Tibial nerve (tissue), 4 donors: ENCODE measurements around the gene LINGO4. TPM values are rescaled to one million over a fixed set of nuclear protein-coding genes. Genes with fewer than 3 reads are reported as not detected.

ENCODE experiments used
- DNase-seq, 2 donors: peaks; one replicate each; pipeline ENCODE4 v3.0.0-alpha.2; 2019; ENCODE audit warnings: low spot score in 2 of 2
- H3K27ac ChIP-seq, 4 donors: fragments of 200-600 bp; sonication (generic) in 3 of 4; one replicate each; pipeline ENCODE4 v1.5.1; 2017 to 2019; ENCODE audit warnings: mild to moderate bottlenecking in 1 of 4
- H3K27me3 ChIP-seq, 2 donors: fragments of 200-600 bp; sonication (generic) in 1 of 2; one replicate each; pipeline versions ENCODE4 v1.5.1 to v1.6.0; 2017 to 2019
- H3K36me3 ChIP-seq, 3 donors: fragments of 200-600 bp; sonication (generic); one replicate each; pipeline ENCODE4 v1.5.1; 2018 to 2019
- H3K4me1 ChIP-seq, 4 donors: fragments of 200-600 bp; sonication (generic) in 3 of 4; one replicate each; pipeline ENCODE4 v1.5.1; 2017 to 2019
- H3K4me3 ChIP-seq, 4 donors: fragments of 200-600 bp; sonication (generic) in 3 of 4; one replicate each; pipeline ENCODE4 v1.5.1; 2017 to 2019; ENCODE audit warnings: mild to moderate bottlenecking in 1 of 4, moderate library complexity in 1 of 4
- H3K9me3 ChIP-seq, 4 donors: fragments of 200-600 bp; sonication (generic) in 3 of 4; one replicate each; pipeline ENCODE4 v1.5.1; 2017 to 2019
- EP300 ChIP-seq, 2 donors: sonication (generic); formaldehyde crosslinking; IDR thresholded peaks; one replicate each; pipeline ENCODE4 v1.6.1; 2017; ENCODE audit warnings: antibody characterized with exemption in 2 of 2, mild to moderate bottlenecking in 1 of 2
- POLR2A ChIP-seq, 2 donors: fragments of 450-650 bp; IDR thresholded peaks; one replicate each; pipeline ENCODE4 v1.6.1; 2017; ENCODE audit warnings: antibody characterized with exemption in 2 of 2, mild to moderate bottlenecking in 2 of 2, moderate library complexity in 2 of 2
- WGBS, 2 donors: methylation state at CpG; one replicate each; pipeline ENCODE4 v1.1.5; 2018; 5-methylcytosine and 5-hydroxymethylcytosine counted together
- total RNA-seq, 4 donors: library from RNA; depleted of rRNA; stranded (reverse); fragments of >200 nt; gene quantifications; one replicate each; pipeline ENCODE4 v1.1.0, GENCODE V29; 2016
- TF ChIP-seq, protein P1 (sequence below), 5 experiments: fragments of 200-600 bp in 3 of 5; fragments of 450-650 bp in 2 of 5; sonication (generic) in 3 of 5; IDR thresholded peaks; one replicate each; pipeline ENCODE4 v1.5.1; 2016 to 2019; ENCODE audit warnings: antibody characterized with exemption in 5 of 5, mild to moderate bottlenecking in 3 of 5, moderate library complexity in 2 of 5

The LINGO4 gene
- total RNA-seq, 4 donors from 2014 or later = not detected

DNA sequence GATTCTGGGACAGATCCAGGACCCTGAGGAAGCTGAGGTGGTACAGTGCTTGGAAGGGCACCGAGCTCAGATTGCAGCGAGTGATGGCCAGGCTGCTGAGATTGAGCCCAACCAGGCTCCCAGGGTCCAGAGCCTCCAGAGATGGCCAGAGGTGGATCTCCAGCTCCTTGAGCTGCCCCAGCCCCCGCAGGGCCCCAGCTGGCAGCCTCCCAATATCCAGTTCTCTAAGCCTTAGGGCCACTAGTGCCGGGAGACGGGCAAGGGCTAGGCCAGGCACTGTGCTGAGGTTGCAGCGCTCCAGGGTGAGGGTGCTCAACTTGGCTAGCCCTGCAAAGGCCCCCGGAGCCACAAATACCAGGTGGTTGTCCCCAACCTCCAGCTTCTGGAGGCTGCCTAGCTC lies 3.4 kb downstream of the LINGO4 start:
- peaks cover 0 to 5% (median 0%) of the 10 kb centered on the region in 3 donors for H3K36me3 ChIP-seq
- no peak overlapping the region for H3K27ac ChIP-seq
- no peak for DNase-seq
- peaks cover 0 to 39% of the 10 kb centered on the region in 2 donors for H3K27me3 ChIP-seq
- 86 to 92% methylated on average over 4 to 6 of the region's 7 CpGs for WGBS, 2 donors
- no peak overlapping the region for H3K4me3 ChIP-seq
- no peaks in the 10 kb centered on the region for H3K9me3 ChIP-seq
- TF ChIP-seq EP300 (IDR thresholded peaks at IDR 0.05) (no peak), POLR2A (IDR thresholded peaks at IDR 0.05) (no peak)
- TF ChIP-seq, protein P1, sequence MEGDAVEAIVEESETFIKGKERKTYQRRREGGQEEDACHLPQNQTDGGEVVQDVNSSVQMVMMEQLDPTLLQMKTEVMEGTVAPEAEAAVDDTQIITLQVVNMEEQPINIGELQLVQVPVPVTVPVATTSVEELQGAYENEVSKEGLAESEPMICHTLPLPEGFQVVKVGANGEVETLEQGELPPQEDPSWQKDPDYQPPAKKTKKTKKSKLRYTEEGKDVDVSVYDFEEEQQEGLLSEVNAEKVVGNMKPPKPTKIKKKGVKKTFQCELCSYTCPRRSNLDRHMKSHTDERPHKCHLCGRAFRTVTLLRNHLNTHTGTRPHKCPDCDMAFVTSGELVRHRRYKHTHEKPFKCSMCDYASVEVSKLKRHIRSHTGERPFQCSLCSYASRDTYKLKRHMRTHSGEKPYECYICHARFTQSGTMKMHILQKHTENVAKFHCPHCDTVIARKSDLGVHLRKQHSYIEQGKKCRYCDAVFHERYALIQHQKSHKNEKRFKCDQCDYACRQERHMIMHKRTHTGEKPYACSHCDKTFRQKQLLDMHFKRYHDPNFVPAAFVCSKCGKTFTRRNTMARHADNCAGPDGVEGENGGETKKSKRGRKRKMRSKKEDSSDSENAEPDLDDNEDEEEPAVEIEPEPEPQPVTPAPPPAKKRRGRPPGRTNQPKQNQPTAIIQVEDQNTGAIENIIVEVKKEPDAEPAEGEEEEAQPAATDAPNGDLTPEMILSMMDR (IDR thresholded peaks at IDR 0.05) = no peak
- no peaks in the 10 kb centered on the region for H3K4me1 ChIP-seq

DNA sequence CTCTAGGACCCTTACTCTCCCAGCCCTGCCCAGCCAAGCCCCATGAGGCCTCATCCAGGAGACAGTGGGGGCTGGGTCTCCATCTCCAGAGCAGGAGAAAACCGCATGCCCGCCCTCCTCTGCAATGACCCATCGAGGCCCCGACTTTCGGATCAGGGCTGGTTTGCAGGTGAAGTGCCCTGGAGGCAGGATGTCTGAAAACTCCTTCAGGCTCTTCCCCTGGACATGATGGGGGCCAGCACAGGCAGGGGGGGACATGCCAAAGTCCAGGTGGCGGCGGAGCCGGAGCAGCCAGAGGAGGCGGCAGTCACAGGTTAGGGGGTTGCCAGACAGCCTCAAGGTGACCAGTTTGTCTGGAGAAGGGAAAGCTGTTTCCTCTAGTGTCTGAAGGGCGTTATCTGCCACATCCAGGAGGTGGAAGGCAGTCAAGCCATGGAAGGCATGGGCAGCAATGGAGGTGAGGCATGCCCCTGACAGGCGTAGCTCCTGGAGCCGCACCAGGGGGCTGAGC lies 3.9 kb downstream of the LINGO4 start:
- WGBS, 2 donors = 88 to 89% methylated on average over 12 of the region's 12 CpGs
- H3K27me3 ChIP-seq = peaks cover 0 to 39% of the 10 kb centered on the region in 2 donors
- H3K4me1 ChIP-seq = no peaks in the 10 kb centered on the region
- H3K9me3 ChIP-seq = no peaks in the 10 kb centered on the region
- no peak for DNase-seq
- no peak overlapping the region for H3K4me3 ChIP-seq
- H3K36me3 ChIP-seq = peaks cover 0 to 5% (median 0%) of the 10 kb centered on the region in 3 donors
- H3K27ac ChIP-seq = no peak overlapping the region
- TF ChIP-seq POLR2A (IDR thresholded peaks at IDR 0.05) (no peak), EP300 (IDR thresholded peaks at IDR 0.05) (no peak)
- TF ChIP-seq, protein P1 (IDR thresholded peaks at IDR 0.05) = no peak

DNA sequence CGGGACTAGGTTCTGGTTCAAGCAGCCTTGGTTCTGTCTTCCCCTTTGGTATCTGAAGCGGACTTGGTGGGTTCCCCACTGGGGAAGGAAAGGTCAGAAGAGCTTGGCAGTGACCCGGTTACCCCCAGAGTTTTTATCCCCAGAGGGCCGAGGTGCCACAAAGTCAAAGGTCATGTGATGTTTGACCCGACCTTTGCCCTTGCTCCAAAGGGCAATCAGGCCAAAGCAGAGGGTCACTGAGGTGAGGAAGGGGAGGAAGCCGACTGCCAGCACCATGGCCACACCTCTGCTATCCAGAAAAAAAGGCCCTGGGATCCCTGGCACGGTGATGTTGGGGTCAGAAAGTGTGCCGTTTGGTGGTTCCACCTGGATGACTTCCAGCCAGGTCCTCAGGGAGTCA lies 4.4 kb downstream of the LINGO4 start:
- Histone ChIP-seq H3K27me3 (peaks cover 0 to 39% of the 10 kb centered on the region in 2 donors), H3K4me3 (no peak overlapping the region), H3K36me3 (peaks cover 0 to 5% (median 0%) of the 10 kb centered on the region in 3 donors), H3K27ac (no peak overlapping the region), H3K9me3 (no peaks in the 10 kb centered on the region), H3K4me1 (no peaks in the 10 kb centered on the region)
- TF ChIP-seq, protein P1 (IDR thresholded peaks at IDR 0.05) = no peak
- TF ChIP-seq POLR2A (IDR thresholded peaks at IDR 0.05) (no peak), EP300 (IDR thresholded peaks at IDR 0.05) (no peak)
- WGBS, 2 donors = 51% methylated on average over 7 to 8 of the region's 8 CpGs
- no peak for DNase-seq

DNA sequence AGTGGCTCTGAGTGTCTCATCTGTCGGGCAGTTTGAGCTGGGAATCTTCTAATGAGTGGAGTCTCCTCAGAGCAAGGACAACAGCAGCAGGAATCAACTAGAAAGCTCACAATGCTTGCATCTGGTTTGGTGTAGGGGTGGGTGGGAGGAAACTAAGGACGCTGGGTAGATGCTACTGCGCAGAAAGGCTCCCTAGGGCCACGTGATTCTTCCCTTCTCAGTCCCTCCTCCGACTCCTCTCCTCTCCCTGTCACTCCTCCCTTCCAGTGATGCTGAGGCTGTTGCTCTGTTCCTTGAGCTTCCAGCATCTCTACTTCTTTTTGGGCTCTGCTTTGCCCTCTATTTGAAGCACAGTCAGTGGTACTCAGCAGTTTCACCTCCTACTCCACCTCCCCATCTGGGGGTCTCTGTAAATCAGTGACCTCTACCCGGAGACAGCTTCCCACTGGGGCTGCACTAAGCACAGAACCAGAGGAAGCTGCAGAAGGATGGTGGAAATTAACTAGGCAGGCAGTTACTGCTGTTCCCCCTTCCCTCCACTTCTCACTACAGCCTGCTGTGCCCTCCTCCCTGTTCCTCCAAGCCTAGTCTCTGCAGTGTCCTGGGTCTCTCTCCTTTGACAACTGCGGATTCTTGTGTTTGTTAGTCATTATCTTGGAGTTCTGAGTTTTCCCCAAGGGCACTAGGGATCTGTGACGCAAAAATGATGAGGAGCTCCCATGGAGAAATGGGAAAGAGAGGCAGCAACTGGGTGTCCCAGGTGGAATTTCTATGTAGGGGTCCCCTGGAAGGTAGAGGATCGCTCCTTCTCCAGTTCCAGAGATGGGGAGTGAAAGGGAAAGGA lies 5.8 kb downstream of the LINGO4 start:
- TF ChIP-seq, protein P1 (IDR thresholded peaks at IDR 0.05) = no peak
- TF ChIP-seq POLR2A (IDR thresholded peaks at IDR 0.05) (no peak), EP300 (IDR thresholded peaks at IDR 0.05) (no peak)
- Histone ChIP-seq H3K4me1 (no peaks in the 10 kb centered on the region), H3K27me3 (peaks cover 0 to 38% of the 10 kb centered on the region in 2 donors), H3K4me3 (no peak overlapping the region), H3K27ac (no peak overlapping the region), H3K36me3 (peaks cover 0 to 11% (median 0%) of the 10 kb centered on the region in 3 donors), H3K9me3 (no peaks in the 10 kb centered on the region)
- no peak for DNase-seq
- 51 to 54% methylated on average over 9 of the region's 9 CpGs for WGBS, 2 donors

DNA sequence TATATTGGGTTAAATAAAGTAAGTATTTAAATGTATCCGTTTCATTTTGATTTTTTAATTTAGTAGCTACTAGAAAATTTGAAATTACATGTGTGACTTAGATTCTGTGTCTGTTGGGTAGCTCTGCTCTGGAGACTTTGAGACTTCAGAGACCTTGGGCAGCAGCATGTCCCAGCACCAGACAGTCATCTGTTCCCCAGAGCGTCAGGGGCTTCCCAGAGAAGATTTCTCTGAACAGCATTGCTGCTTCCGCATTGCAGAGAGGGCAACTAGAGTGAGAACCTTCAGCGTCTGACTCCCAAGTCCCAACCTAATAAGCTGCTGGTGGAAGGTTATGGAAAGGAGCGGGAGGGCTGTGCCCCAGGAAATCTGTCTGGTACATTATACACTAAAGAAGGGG lies 6.6 kb downstream of the LINGO4 start:
- Histone ChIP-seq H3K36me3 (peaks cover 0 to 11% (median 0%) of the 10 kb centered on the region in 3 donors), H3K4me1 (no peaks in the 10 kb centered on the region), H3K4me3 (no peak overlapping the region), H3K27me3 (peaks cover 0 to 34% of the 10 kb centered on the region in 2 donors), H3K27ac (no peak overlapping the region), H3K9me3 (no peaks in the 10 kb centered on the region)
- 85 to 87% methylated on average over 5 of the region's 5 CpGs for WGBS, 2 donors
- DNase-seq = no peak
- TF ChIP-seq EP300 (IDR thresholded peaks at IDR 0.05) = no peak
- no peak for TF ChIP-seq POLR2A (IDR thresholded peaks at IDR 0.05)
- TF ChIP-seq, protein P1 (IDR thresholded peaks at IDR 0.05) = no peak
